ENCODE results near the gene DSCAM. TPM values are rescaled to one million over a fixed set of nuclear protein-coding genes. Genes with fewer than 3 reads are reported as not detected.

Gene DSCAM
- total and polyA plus RNA-seq, 10 of the 15 experiments (the other 5 are each of a cell fraction or from before 2014, with no cell fraction given) = not detected

- TF ChIP-seq KLF5 (IDR thresholded peaks at IDR 0.05; ENCODE audit: partially characterized antibody) = no peak
- no peak for TF ChIP-seq BMI1 (IDR thresholded peaks at IDR 0.05; ENCODE audit: borderline replicate concordance)
- TF ChIP-seq TAF1 (IDR thresholded peaks at IDR 0.05; ENCODE audit: borderline replicate concordance, low read depth, low read length) = no peak
- TF ChIP-seq IRF5 (IDR thresholded peaks at IDR 0.05; ENCODE audit: borderline replicate concordance) = no peak
Observed at GRCh38 chr21:40827509-40827908, 19.4 kb downstream of the DSCAM start (continued).

GRCh38 chr21:40819071-40819900 lies 27.7 kb downstream of the DSCAM start:
- CTCF ChIA-PET = no interaction called here
- RAD21 ChIA-PET (ENCODE audit: unreplicated experiment) = no interaction called here
- DNase-seq (ENCODE audit: low read depth, low spot score) = no peak
- BruUV-seq (replicated peaks) = no TSS peak
- WGBS (ENCODE audit: insufficient coverage, insufficient replicate concordance, low lambda C conversion rate, missing lambda C conversion rate) = 29% methylated on average over 7 of the region's 7 CpGs
- no peak overlapping the region for H3K9ac ChIP-seq (ENCODE audit: control insufficient read depth, insufficient read depth, low read length)
- POLR2A ChIA-PET = no interaction called here
- H4K20me1 ChIP-seq (ENCODE audit: control insufficient read depth, insufficient read depth) = no peaks in the 10 kb centered on the region
- SMC1A ChIA-PET (ENCODE audit: uncharacterized antibody, unreplicated experiment) = no interaction called here
- H3K4me1 ChIP-seq (ENCODE audit: control insufficient read depth, insufficient read depth, low read length) = no peaks in the 10 kb centered on the region
- H3K79me2 ChIP-seq (ENCODE audit: control insufficient read depth, insufficient read depth, low read length) = no peaks in the 10 kb centered on the region
- ATAC-seq = no peak
- no peak for FAIRE-seq
- TF ChIP-seq NFIC (IDR thresholded peaks at IDR 0.05; ENCODE audit: low read depth, low read length) (no peak), STAT1 (conservative IDR thresholded peaks at IDR 0.05) (no peak), HDAC6 (IDR thresholded peaks at IDR 0.05; ENCODE audit: unreplicated experiment) (no peak), LARP7 (IDR thresholded peaks at IDR 0.05) (no peak), RUNX3 (IDR thresholded peaks at IDR 0.05; ENCODE audit: low read length) (no peak), CREB1 (IDR thresholded peaks at IDR 0.05; ENCODE audit: low read depth) (no peak), USF2 (IDR thresholded peaks at IDR 0.05; ENCODE audit: borderline replicate concordance, low read depth, low read length) (no peak), NFXL1 (IDR thresholded peaks at IDR 0.05; ENCODE audit: borderline replicate concordance) (no peak), POLR2A (IDR thresholded peaks at IDR 0.05; ENCODE audit: low read depth, low read length) (no peak), SMAD1 (IDR thresholded peaks at IDR 0.05; ENCODE audit: low read depth, partially characterized antibody) (no peak), EP300 (IDR thresholded peaks at IDR 0.05; ENCODE audit: borderline replicate concordance in 1 of 2, control insufficient read depth in 1 of 2, low read depth in 2 of 2, low read length in 2 of 2) (no peak)
- intact Hi-C loops (cut with micrococcal nuclease; ENCODE audit: unreplicated experiment) = no loop called here
- no peak overlapping the region for H3K4me3 ChIP-seq
- H3K36me3 ChIP-seq (ENCODE audit: control insufficient read depth in 2 of 2, insufficient read depth in 2 of 2, low read length in 1 of 2) = no peaks in the 10 kb centered on the region
- H3K4me2 ChIP-seq (ENCODE audit: control insufficient read depth, insufficient read depth) = no peak overlapping the region
- no peaks in the 10 kb centered on the region for H3K27me3 ChIP-seq (replicated peaks in 1 of 2; ENCODE audit: control insufficient read depth in 2 of 2, insufficient read depth in 2 of 2, low read length in 1 of 2)
- H3K27ac ChIP-seq (ENCODE audit: control insufficient read depth, insufficient read depth) = no peak overlapping the region
- in situ Hi-C loops (cut with MboI) = no loop called here
- H3K9me3 ChIP-seq (replicated peaks; ENCODE audit: control insufficient read depth, insufficient read depth, low read length) = no peaks in the 10 kb centered on the region; the same call in 2 of the 3 replicates
- no peak overlapping the region for H2AFZ ChIP-seq (ENCODE audit: control insufficient read depth, low read depth, low read length)

Measured in GM12878 (cell line).